ENCODE results near the gene HTR1E.
"Not testable (repeated sequence)": the region's sequence is repeated elsewhere in the genome, so short reads cannot be mapped to it uniquely, and the experiment has no call there.

The HTR1E gene

DNA sequence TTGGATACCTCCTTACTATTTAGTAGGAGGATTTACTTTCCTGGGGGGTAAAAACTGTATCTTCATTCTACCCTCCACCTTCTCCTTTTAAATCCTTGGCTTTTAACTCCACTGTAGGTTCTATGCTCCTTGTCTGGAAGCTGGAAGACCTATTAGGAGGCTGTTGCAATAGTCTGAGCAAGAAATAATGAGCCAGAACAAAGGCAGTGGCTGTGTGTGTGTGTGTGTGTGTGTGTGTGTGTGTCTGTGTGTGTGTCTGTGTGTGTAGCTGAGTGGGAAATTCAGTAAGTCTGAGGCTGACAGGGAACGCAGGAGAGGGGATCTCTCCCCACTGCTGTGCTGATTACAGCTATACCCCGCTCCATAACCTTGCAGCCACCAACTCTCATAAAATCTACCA is 35.8 kb downstream of the HTR1E start:
- no peak for DNase-seq (ENCODE audit: low spot score)

DNA sequence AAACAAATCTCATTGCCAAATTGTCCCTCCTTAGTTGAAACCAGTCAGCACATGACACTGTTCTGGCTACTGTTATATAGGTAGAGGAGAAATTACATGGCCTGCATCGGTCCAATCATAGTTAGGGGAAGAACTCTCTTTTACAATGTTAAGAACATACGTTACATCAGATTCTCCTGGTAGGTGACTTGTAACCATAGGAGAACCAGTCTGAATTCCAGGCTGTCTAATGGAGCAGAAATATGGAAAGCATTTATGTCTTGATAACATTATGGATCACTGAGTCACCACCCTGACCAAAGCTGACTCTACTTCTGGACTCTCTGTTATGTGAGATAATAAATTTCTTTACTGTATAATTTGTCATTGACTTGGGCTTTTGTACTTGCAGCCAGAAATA is 40.9 kb downstream of the HTR1E start:
- no peak for DNase-seq (ENCODE audit: low spot score)

DNA sequence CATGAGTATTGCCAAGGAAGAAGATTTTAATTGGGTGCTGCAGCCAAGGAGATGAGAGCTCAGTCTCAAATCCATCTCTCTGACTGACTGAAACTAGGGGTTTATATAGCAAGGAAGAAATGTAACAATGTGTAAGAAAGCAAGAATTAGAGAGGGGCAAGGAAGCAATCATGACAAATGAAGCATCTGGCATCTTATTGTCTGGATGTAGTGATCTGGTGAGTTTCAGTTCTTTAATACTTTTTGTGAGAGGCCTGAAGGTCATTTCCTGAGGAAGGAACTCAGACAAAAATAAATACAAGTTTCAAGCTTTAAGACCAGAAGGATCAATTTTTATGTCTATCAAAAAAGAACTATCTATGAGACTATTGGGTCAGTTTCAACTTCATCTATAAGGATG is 64.2 kb downstream of the HTR1E start:
- DNase-seq (ENCODE audit: low spot score): no peak

DNA sequence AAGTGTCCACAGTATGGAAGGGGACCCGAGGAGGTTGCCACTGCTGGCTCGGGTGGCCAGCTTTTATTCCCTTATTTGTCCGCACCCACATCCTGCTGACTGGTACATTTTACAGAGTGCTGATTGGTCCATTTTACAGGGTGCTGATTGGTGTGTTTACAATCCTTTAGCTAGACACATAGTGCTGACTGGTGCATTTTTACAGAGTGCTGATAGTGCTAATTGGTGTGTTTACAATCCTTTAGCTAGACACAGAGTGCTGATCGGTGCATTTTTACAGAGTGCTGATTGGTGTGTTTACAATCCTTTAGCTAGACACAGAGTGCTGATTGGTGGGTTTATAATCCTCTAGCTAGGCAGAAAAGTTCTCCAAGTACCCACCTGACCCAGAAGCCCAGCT is 65.1 kb downstream of the HTR1E start:
- not testable (repeated sequence) for DNase-seq (ENCODE audit: low spot score)

DNA sequence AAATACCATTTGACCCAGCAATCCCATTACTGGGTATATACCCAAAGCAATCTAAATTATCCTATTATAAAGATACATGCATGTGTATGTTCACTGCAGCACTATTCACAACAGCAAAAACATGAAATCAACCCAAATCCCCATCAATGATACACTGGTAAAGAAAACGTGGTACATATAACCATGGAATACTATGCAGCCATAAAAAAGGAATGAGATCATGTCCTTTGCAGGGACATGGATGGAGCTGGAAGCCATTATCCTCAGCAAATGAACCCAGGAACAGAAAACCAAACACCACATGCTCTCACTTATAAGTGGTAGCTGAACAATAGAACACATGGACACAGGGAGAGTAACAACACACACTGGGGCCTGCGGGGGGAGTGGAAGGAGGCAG is 69.2 kb downstream of the HTR1E start:
- not testable (repeated sequence) for DNase-seq (ENCODE audit: low spot score)

DNA sequence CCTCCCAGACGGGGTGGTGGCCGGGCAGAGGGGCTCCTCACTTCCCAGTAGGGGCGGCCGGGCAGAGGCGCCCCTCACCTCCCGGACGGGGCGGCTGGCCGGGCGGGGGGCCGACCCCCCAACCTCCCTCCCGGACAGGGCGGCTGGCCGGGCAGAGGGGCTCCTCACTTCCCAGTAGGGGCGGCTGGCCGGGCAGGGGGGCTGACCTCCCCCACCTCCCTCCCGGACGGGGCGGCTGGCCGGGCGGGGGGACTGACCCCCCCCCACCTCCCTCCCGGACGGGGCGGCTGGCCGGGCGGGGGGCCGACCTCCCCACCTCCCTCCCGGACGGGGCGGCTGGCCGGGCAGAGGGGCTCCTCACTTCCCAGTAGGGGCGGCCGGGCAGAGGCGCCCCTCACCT is 72.3 kb downstream of the HTR1E start:
- not testable (repeated sequence) for DNase-seq (ENCODE audit: low spot score)

DNA sequence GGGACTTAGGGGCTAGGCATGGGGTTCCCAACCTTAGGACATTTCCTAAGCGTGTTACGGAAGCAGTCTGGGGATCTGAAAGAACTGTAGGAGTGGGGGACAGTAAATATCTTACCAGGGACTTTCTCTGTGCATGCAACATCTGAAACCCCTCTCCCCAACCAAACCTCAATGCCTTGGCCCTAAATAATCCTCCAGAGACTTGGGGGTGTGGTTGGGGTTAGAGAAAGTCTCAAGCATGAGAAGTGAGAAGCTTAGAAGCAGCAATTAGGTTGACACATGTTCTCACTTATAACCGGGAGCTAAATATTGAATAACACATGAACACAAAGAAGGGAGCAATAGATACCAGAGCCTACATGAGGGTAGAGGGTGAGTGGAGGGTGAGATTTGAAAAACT is 74.7 kb downstream of the HTR1E start:
- no peak for DNase-seq (ENCODE audit: low spot score)

DNA sequence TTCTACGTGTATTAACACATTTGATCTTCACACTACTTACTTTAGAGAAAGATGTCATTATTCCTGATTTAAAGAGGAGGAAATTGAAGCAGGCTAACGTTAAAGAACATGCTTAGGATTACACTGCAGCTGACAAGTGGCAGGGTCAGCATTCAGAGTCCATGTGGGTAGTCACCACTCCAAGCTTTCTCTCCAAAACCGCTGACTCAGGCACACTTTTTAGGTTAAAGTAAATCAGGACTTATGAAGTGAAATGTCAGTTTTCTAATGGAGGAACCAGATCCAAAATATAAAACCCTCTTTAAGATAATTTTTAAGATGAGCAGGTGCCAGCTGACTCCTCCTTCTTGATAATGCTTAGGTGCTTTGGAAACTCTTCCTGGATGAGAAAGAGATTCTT is 75.4 kb downstream of the HTR1E start:
- DNase-seq (ENCODE audit: low spot score): no peak

DNA sequence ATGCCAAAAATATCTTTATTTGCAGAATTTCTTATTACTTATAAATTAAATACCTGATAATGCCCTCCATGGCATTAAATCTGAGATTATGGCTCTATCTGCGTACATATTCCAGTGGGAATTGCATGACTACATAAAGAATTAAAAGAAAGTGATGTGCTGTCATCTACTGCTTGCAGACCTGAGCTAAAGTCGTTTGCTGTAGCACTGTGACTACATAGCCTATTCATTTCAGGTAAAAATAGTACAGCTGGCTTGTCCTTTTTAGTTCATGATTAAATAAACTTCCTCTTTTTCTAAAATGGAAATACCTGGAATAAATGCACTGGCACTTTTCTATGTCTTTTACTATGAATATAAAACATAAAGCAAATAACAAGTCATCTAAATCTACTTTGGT is 79.4 kb downstream of the HTR1E start:
- DNase-seq (ENCODE audit: low spot score): no peak

DNA sequence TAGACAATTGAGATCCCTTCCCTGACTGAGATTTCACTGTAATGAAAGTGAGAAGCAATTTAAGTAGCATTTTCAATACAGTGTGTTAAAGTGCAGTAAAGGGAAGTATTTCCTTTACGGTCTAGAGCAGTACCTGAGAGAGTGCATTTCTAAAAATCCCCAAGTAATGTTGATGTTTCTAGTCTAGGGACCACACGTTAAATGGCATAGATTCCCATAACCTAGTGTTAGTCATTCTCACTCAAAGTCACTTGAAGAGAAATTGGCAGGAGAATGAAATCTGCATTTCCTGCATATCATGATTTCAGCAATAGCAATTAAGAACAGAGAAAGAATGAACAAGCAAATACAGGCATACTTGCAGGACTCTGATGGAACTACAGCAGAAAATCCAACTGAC is 89.7 kb downstream of the HTR1E start:
- no peak for DNase-seq (ENCODE audit: low spot score)

DNA sequence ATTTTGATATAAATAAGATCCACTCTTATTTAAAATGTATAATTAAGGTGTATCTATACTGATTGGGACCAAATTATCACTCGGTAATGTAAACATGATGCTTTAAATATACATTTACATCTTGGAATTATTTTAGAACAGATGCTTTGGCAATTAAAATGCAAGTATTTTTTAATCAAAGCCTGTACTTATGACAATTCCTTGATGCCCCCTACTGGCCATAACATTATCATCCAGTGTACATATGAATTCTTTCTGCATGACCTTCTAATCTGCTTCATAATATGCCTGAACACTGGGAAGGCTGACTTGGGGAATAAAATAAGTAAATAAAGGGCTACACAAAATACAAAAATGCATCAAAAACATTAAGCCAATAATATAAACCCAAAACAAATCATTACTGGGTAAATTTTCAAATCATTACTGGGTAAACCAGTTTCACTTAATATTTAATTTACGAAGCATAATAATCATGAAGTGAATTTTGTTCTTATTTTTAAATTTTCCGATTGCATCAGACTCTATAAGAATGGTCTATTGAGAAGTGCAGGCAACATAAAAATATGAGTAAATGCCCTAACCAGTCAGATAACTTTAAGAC is 92.5 kb downstream of the HTR1E start:
- peak; percentile 4 for DNase-seq (ENCODE audit: low spot score)

DNA sequence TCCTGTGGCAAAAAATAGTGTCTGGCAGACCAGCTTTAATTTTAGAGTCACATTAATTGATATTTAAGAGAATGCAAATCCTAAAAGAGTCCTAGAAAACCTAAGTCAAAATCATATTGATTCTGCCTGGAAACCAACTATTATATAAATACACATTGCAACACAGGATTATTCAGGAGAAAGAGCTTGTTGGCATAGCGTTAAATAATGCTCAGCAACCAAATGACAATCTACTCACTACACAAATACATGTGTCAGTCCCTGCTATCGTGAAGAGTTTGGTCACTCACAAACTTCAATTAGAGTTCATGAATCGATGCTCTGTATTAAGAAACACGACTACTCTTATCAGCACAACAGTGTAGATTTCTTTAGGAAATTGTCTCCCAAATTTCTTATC is 103.4 kb downstream of the HTR1E start:
- DNase-seq (ENCODE audit: low spot score): no peak

DNA sequence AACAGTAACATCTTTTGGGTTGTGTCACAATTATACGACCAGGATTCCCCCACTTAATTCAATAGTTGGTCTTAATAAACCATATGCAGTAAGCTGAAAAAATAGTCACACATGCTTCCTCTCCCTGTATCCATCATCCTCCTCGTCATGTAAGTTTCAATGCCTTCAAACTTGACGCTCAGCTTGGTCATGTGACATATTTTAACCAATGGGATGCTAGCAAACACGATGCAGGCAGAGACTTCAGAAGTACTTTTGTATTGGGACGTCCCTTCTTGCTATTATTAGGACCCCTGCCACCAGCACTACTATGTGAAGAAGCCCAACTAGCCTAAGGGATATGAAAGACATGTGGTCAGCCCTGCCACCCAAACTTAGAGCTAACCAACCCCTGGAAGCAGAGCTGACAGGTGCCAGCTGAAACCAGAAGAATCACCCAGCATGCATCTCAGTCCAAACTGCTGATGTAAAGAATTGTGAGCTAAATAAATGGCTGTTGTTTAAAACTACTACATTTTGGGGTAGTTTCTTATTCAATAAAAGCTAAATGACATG is 108.3 kb downstream of the HTR1E start:
- DNase-seq (ENCODE audit: low spot score): no peak

DNA sequence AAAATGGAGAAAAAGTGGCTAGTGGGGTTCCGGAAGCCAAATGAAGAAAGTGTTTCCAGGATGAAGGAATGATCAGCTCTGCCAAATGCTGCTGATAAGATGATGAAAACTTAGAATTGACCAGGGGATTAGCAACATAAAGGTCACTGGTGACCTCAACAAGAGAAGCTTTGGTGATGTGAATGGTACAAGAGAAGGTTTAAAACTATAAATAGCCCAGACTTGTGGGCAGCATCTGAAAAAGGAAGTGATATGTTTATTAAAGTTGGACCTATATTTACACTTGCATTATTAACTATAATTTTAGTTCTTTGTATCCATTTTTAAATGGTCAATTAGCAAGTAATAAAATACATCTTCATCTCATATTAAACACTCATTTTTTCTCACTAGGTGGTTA is 112.5 kb downstream of the HTR1E start:
- DNase-seq (ENCODE audit: low spot score): no peak

DNA sequence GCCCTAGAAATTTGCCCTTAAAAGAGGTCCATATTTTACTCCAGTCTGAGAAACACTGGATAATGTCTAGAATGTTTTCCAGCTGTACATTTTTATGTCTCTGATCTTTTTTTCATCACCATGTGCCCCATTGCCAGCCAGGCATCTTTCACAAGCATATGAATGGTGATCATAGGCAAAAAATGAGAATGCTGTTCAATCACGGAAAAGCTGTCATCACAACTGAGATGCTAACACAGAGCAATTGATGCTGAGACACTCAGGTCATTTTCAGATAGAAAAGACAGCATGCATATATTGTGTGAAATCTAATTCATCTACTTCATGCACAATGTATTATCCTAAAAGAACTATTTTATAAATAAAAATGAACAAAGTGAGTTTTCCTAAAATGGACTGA is 116.0 kb downstream of the HTR1E start:
- DNase-seq (ENCODE audit: low spot score): no peak

DNA sequence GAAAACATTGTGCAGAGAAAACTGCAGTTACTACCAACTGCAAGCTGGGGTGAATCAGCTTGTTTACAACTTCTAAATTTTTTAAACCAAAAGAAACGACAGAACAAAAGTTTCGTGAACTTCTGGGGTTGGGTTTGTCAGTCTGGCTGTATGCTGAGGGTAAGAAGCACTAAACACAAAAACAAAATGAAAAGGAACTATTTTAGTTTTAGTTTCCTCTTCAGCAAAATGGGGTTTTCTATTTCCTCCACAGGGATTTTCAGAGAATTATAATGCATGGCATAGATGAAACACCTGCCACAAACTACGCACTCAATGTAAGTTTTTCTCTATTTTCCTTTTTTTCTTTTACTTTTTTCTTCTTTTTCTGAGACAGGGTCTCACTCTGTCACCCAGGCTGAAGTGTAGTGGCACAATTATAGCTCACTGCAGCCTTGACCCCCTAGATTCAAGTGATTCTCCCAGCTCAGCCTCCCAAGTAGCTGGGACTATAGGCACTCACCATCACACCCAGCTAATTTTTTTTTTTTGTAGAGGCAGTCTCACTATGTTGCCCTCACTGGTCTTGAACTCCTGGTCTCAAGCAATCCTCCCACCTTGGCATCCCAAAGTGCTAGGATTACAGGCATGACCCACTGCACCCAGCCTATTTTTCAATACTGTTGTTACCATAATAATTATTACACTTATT is 117.0 kb downstream of the HTR1E start:
- no peak for DNase-seq (ENCODE audit: low spot score)

DNA sequence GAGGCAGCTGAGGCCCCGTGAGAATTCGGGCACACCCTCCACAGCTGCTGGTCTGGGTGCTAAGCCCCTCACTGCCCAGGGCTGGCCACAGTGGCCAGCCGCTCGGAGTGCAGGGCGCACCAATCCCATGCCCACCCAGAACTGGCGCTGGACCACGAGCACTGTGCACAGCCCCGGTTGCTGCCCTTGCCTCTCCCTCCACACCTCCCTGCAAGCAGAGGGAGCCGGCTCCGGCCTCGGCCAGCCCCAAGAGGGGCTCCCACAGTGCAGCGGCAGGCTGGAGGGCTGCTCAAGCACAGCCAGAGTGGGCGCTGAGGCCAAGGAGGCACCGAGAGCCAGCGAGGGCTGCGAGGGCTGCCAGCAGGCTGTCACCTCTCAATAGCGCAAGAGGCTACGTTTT is 122.6 kb downstream of the HTR1E start:
- DNase-seq (ENCODE audit: low spot score): no peak

DNA sequence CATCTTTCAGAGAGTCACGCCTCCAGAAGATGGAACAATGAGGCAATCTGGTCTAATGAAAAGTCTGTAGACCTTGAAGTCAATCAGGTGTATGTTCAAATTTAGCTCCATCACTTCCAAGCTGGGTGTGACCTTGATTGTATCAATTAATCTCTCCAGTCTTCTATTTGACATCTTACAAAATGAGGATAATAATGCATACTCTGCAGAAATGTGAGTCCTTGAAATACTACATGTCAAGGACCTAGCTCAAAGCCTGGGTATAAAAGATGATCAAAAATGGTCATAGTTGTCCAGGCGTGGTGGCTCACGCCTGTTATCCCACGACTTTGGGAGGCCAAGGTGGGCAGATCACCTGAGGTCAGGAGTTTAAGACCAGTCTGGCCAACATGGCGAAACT is 127.8 kb downstream of the HTR1E start:
- DNase-seq (ENCODE audit: low spot score): no peak
